Choroid plexus epithelial cell (primary cell): ENCODE measurements around the gene SHPK.

ENCODE experiments used
- DNase-seq: peaks from one replicate; pipeline ENCODE4 v3.0.0-alpha.2; 2010; ENCODE audit warnings: low read depth
- H3K4me3 ChIP-seq: 2 replicates; pipeline ENCODE4 v1.5.1; 2011; ENCODE audit warnings: low read depth, mild to moderate bottlenecking, control low read depth, low read length, moderate library complexity
- TF ChIP-seq, protein P1 (sequence below): conservative IDR thresholded peaks from 2 replicates; pipeline ENCODE4 v1.5.1; 2011; ENCODE audit warnings: low read depth, mild to moderate bottlenecking, control low read depth, inconsistent platforms, low read length, moderate library complexity

The SHPK gene

DNA sequence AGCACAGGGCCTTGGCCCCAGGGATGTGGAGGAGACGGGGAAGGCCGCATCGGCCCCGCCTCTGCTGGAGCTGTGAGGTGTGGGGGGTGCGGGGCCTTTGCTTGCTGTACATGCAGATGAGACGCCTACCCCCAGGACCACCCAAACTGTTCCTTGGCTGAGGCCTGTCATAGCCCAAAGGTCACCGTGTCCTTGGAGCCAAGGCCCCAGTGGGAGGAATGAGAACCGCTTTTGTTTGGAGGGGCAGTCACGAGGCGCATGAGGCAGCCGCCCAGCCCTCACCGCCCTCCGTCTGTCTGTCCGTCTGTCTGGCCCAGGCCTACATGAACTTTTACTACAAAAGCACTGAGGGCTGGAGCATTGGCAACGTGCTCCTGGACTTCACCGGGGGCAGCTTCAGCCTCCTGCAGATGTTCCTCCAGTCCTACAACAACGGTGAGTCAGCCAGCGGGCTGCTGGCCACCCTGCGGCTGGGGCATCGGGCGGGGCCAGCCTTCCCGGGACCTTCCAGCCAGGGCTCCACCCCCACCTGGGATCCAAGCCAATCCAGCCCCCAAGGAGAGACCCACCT is 23.6 kb upstream of the SHPK start:
- H3K4me3 ChIP-seq, result no peak overlapping the region
- TF ChIP-seq, protein P1, sequence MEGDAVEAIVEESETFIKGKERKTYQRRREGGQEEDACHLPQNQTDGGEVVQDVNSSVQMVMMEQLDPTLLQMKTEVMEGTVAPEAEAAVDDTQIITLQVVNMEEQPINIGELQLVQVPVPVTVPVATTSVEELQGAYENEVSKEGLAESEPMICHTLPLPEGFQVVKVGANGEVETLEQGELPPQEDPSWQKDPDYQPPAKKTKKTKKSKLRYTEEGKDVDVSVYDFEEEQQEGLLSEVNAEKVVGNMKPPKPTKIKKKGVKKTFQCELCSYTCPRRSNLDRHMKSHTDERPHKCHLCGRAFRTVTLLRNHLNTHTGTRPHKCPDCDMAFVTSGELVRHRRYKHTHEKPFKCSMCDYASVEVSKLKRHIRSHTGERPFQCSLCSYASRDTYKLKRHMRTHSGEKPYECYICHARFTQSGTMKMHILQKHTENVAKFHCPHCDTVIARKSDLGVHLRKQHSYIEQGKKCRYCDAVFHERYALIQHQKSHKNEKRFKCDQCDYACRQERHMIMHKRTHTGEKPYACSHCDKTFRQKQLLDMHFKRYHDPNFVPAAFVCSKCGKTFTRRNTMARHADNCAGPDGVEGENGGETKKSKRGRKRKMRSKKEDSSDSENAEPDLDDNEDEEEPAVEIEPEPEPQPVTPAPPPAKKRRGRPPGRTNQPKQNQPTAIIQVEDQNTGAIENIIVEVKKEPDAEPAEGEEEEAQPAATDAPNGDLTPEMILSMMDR, result peak; percentile 43
- DNase-seq, result peak; percentile 91

GRCh38 chr17:3658784-3659449 is 22.9 kb upstream of the SHPK start:
- TF ChIP-seq, protein P1, result no peak
- H3K4me3 ChIP-seq, result no peak overlapping the region
- no peak for DNase-seq

- no peak overlapping the region for H3K4me3 ChIP-seq
- TF ChIP-seq, protein P1, result no peak
- no peak for DNase-seq
These were observed 22.1 kb upstream of the SHPK start for GRCh38 chr17:3657874-3658783.

- H3K4me3 ChIP-seq, result no peak overlapping the region
- no peak for DNase-seq
- TF ChIP-seq, protein P1, result no peak
These were observed 21.5 kb upstream of the SHPK start for GRCh38 chr17:3657588-3657869.

DNA sequence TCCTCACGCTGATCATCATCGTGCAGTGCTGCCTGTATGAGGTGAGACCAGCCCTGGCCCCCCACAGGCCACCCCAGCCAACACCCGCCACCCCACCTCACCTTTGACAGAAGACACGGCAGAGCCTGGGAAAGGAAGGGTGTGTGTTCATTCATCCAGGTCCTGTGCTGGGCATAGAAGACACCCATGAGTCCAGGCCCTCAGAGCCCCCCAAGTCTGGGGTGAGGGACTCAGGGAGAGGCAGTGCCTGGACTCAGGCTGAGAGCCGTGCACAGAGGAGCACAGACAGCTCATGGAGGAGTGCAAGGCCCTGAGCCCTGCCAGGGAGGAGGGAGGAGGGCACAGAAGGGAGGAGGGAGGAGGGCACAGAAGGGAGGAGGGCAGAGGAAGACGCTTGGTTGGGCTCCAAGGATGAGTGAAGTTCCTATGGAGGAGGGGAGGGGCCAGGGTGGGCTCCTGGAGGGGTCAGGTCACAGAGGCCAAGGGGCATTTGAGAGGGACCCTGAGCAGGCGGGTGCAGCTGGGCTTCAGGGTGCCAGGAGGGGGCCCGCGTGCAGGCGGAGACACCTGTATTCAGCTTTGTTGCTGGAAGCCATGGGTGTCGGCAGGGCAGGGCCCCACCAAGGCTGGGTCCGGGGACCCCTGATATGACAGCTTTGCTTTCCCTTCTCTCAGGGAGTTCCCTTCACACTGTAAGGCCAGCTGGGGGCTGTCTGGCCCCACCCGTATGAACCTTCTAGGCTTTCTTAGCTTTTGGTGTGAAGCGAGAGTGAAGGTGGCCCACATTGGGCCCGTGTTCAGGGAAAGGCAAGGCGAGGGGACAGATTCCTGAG is 20.9 kb upstream of the SHPK start:
- TF ChIP-seq, protein P1, result no peak
- no peak overlapping the region for H3K4me3 ChIP-seq
- no peak for DNase-seq

DNA sequence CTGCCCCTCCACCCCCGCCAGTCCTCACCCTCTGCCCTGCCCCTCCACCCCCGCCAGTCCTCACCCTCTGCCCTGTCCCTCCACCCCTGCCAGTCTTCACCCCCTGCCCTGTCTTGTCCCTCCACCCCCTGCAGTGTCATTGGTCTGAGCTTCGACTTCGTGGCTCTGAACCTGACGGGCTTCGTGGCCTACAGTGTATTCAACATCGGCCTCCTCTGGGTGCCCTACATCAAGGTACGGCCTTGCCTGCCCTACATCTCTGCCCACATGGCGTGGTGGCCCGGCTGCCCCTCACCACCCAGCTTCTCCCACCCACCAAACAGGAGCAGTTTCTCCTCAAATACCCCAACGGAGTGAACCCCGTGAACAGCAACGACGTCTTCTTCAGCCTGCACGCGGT is 20.3 kb upstream of the SHPK start:
- H3K4me3 ChIP-seq, result no peak overlapping the region
- TF ChIP-seq, protein P1, result no peak
- DNase-seq, result no peak
